Fibroblast of villous mesenchyme (primary cell): ENCODE data around the gene SRBD1. TPM values are rescaled to one million over a fixed set of nuclear protein-coding genes. Genes with fewer than 3 reads are reported as not detected.

Experiments used
- DNase-seq: peaks from one replicate; pipeline ENCODE4 v3.0.0-alpha.2; 2010; ENCODE audit warnings: low read depth
- H3K4me3 ChIP-seq: 2 replicates; pipeline ENCODE4 v1.5.1; 2011; ENCODE audit warnings: low read depth, mild to moderate bottlenecking, low read length
- total RNA-seq: library from RNA; depleted of rRNA; stranded (reverse); fragments of >200 nt; gene quantifications from 2 replicates; pipeline ENCODE4 v1.2.3, GENCODE V29; 2012
- TF ChIP-seq, protein P1 (sequence below): IDR thresholded peaks from 2 replicates; pipeline ENCODE4 v1.5.1; 2012; ENCODE audit warnings: low read depth, mild to moderate bottlenecking, low read length; ENCODE audit not compliant: insufficient read depth

The SRBD1 gene
- total RNA-seq, 1 donor = 31.1 TPM

DNA sequence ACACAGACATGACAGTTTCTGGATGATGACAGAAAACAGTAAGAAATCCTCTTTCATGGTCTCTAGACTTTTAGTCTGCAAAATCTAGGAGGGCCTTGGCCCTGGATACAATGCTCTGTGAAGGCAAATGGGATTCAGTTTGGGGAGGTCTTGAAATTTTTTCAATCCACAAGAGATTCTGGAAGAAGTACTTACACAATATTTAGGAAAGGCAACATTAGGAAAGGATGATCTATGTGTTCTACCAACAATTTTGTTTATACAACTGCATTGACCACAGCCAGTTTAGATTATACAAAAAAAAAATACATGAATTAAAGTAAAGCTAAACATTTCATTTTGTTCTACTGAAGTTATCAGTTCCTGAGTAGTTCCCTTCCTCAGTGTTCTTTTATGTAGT lies 208.0 kb downstream of the SRBD1 start:
- TF ChIP-seq, protein P1, sequence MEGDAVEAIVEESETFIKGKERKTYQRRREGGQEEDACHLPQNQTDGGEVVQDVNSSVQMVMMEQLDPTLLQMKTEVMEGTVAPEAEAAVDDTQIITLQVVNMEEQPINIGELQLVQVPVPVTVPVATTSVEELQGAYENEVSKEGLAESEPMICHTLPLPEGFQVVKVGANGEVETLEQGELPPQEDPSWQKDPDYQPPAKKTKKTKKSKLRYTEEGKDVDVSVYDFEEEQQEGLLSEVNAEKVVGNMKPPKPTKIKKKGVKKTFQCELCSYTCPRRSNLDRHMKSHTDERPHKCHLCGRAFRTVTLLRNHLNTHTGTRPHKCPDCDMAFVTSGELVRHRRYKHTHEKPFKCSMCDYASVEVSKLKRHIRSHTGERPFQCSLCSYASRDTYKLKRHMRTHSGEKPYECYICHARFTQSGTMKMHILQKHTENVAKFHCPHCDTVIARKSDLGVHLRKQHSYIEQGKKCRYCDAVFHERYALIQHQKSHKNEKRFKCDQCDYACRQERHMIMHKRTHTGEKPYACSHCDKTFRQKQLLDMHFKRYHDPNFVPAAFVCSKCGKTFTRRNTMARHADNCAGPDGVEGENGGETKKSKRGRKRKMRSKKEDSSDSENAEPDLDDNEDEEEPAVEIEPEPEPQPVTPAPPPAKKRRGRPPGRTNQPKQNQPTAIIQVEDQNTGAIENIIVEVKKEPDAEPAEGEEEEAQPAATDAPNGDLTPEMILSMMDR = no peak
- H3K4me3 ChIP-seq = no peak overlapping the region
- peak; percentile 23 for DNase-seq

DNA sequence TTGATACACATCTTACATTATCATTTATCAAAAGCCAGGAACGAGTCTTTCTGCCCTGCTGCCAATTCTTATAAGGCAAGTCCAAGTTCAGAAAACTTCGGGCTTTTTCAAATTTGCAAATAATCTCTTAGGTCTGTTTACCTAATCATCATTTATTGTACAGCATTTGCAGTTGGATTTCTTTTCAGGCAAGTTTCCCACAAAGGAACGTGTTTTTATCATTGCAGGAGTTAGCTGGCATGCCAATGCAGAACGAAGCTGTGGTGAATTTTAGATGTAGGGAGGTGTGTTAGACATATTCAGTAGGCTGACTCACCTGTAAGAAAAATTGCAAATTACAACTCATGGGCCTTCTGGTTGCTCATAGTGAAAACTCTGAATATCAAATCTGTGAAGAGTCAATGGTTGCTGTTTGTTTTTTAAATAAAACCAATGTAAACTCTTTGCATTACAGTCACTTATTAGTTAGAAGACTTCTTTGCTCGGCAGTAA lies 209.6 kb downstream of the SRBD1 start:
- no peak overlapping the region for H3K4me3 ChIP-seq
- TF ChIP-seq, protein P1 = no peak
- DNase-seq = no peak

DNA sequence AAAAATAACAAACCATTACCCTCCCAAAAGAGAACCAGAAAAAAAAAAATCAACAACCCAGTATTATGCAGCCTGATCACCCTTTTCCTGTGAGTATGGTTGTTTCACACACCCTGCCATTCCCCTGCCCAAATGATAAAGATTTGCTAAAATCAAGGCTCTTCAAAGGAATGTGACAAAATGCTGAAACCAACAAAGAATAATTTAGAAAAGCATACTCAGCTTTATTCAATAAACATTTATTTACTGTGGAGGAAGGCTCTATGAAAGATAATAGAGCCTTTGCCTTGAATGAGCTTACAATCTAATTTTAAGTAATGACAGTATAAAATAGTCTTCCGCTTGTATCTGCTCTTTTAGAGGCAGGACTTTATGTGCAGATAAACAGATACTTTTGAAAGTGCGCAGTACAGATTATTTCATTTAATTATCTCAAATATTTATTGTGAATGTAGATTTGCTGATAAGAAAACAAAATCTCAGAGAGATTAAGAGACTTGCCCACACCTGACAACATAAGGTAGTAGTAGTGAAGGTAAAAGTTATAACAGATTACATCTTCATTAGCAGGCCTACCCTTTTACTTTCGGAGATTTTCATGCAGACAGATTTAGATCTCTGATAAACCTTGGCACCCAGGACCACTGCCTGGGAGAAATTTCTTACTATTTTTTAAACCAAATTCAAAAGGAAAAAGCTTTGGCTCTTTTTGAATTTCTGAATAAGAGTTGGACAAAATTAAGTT lies 211.9 kb downstream of the SRBD1 start:
- no peak for DNase-seq
- H3K4me3 ChIP-seq = no peak overlapping the region
- TF ChIP-seq, protein P1 = no peak

DNA sequence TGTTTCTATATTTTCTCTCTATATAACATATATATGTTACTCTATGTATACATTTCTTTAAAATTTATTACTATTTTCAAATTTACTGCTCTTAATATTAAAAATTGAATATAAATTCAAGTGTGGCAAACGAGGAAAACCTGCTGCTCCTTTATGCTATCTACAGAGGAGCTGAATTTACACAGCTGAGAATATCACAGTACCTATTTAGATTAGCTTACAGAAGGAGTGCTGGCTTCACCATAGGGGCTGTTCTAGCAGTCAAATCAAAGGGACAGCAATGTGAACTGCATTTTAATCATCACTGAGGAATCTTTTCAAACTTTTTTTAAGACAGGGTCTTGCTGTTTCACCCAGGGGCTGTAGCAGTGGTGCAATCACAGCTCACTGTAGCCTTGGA lies 213.8 kb downstream of the SRBD1 start:
- H3K4me3 ChIP-seq = no peak overlapping the region
- TF ChIP-seq, protein P1 = no peak
- DNase-seq = no peak

DNA sequence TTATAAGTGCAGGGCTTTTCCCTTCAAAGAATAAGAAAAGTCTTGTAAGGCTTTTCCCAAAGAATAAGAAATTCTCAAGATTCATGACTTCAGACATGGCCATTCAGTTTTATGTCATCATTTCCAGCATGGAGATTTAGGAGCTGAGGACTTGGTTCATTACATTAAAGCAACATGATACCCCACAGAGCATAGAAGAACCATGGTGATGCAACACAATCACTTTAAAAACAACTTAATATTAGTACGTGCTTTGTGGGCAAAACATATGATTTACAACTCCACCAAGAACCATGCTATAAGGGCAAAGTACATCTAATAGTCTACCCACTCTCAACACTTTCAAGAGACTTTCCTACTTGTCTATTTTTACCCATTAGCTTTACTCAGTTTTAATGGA lies 214.4 kb downstream of the SRBD1 start:
- TF ChIP-seq, protein P1 = no peak
- no peak for DNase-seq
- H3K4me3 ChIP-seq = no peak overlapping the region

DNA sequence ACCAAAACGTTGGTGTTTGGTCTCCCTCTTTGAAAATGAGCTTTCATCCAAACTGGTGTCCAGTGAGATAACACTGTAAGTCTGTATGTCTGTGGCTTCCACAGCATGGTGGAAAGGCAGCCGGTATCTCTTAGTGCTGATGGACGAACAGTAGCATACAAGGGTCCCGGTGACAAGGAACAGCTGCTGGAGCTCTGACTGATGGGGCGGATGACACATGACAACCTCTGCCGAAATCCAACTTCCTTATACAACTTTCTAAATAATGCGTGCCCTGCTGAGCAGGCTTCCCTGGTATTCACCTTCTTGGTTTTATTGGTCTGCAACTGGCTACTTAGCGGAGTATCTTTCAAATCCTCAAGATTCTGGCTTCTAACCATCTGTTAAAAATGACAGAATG lies 216.2 kb downstream of the SRBD1 start:
- H3K4me3 ChIP-seq = no peak overlapping the region
- no peak for DNase-seq
- TF ChIP-seq, protein P1 = no peak

DNA sequence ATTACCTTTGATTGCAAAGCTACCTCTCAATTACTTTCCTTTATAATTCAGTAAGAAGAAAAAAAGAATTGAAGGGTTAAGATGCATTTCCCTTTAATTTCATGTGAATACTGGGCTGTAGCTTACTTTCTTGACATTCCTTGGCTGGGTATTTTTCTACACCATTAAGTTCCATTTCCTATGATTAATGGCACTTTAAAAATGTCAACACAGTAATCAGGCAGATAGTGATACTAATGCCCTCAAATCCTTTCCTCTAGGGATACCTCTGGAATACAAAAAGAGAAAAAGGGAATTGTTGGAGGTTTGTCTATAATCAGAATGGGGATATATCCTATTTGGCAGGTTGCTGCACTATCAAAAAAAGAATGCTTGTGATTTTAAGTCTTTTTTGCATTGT lies 216.9 kb downstream of the SRBD1 start:
- no peak for DNase-seq
- no peak overlapping the region for H3K4me3 ChIP-seq
- TF ChIP-seq, protein P1 = no peak
